ENCODE measurements around the gene TNFRSF13B. TPM values are rescaled to one million over a fixed set of nuclear protein-coding genes. Genes with fewer than 3 reads are reported as not detected.

Gene TNFRSF13B
- total RNA-seq = not detected in 2 replicates
- long read RNA-seq = 0 reads

- Mint-ChIP-seq H3K4me3 (ENCODE audit: low read depth) (no peak within 1 kb of the TSS), H3K9me3 (ENCODE audit: low read depth) (no peaks in the 10 kb centered on the region), H3K27me3 (peaks cover 16% of the 10 kb centered on the region), H3K27ac (peak within 1 kb of the TSS; percentile 34), H3K4me1 (ENCODE audit: low read depth) (no peaks in the 10 kb centered on the region), H3K36me3 (ENCODE audit: insufficient read depth) (no peaks in the 10 kb centered on the region)
- TF ChIP-seq CTCF (IDR thresholded peaks at IDR 0.05; ENCODE audit: unreplicated experiment) = no peak
- no peak for DNase-seq (ENCODE audit: low spot score, unreplicated experiment)
These were observed at the start of gene TNFRSF13B for GRCh38 chr17:16971458-16972338. Gene TNFRSF13B (minus strand): TSS chr17:16972118. CDS start chr17:16972075, 43 bp downstream.

- Mint-ChIP-seq H3K27me3 (no peaks in the 10 kb centered on the region), H3K27ac (peak overlapping the region; percentile 52), H3K4me1 (ENCODE audit: low read depth) (peaks cover 17% of the 10 kb centered on the region), H3K36me3 (ENCODE audit: insufficient read depth) (no peaks in the 10 kb centered on the region), H3K4me3 (ENCODE audit: low read depth) (no peak overlapping the region), H3K9me3 (ENCODE audit: low read depth) (no peaks in the 10 kb centered on the region)
- no peak for TF ChIP-seq CTCF (IDR thresholded peaks at IDR 0.05; ENCODE audit: unreplicated experiment)
- DNase-seq (ENCODE audit: low spot score, unreplicated experiment) = no peak
These were observed 49.4 kb upstream of the TNFRSF13B start for GRCh38 chr17:17021194-17021863.

GRCh38 chr17:17020821-17021193, 48.9 kb upstream of the TNFRSF13B start:
- no peak overlapping the region for H3K27ac Mint-ChIP-seq
- H3K27me3 Mint-ChIP-seq = no peaks in the 10 kb centered on the region
- no peaks in the 10 kb centered on the region for H3K36me3 Mint-ChIP-seq (ENCODE audit: insufficient read depth)

GRCh38 chr17:17019891-17020456, 48.1 kb upstream of the TNFRSF13B start:
- H3K27me3 Mint-ChIP-seq = peaks cover 3% of the 10 kb centered on the region
- H3K4me3 Mint-ChIP-seq (ENCODE audit: low read depth) = no peak overlapping the region
- no peaks in the 10 kb centered on the region for H3K36me3 Mint-ChIP-seq (ENCODE audit: insufficient read depth)
- DNase-seq (ENCODE audit: low spot score, unreplicated experiment) = no peak
- no peaks in the 10 kb centered on the region for H3K9me3 Mint-ChIP-seq (ENCODE audit: low read depth)
- TF ChIP-seq CTCF (IDR thresholded peaks at IDR 0.05; ENCODE audit: unreplicated experiment) = no peak
- peaks cover 17% of the 10 kb centered on the region for H3K4me1 Mint-ChIP-seq (ENCODE audit: low read depth)
- H3K27ac Mint-ChIP-seq = peak overlapping the region; percentile 41

More at GRCh38 chr17:17020821-17021193, 48.9 kb upstream of the TNFRSF13B start:
- Mint-ChIP-seq H3K4me3 (ENCODE audit: low read depth) (no peak overlapping the region), H3K4me1 (ENCODE audit: low read depth) (peaks cover 17% of the 10 kb centered on the region), H3K9me3 (ENCODE audit: low read depth) (no peaks in the 10 kb centered on the region)
- no peak for TF ChIP-seq CTCF (IDR thresholded peaks at IDR 0.05; ENCODE audit: unreplicated experiment)
- no peak for DNase-seq (ENCODE audit: low spot score, unreplicated experiment)

- no peak for DNase-seq (ENCODE audit: low spot score, unreplicated experiment)
- no peak for TF ChIP-seq CTCF (IDR thresholded peaks at IDR 0.05; ENCODE audit: unreplicated experiment)
- no peak overlapping the region for H3K27ac Mint-ChIP-seq
These were observed 47.5 kb upstream of the TNFRSF13B start for GRCh38 chr17:17019430-17019762.

More at GRCh38 chr17:17019430-17019762, 47.5 kb upstream of the TNFRSF13B start:
- Mint-ChIP-seq H3K36me3 (ENCODE audit: insufficient read depth) (no peaks in the 10 kb centered on the region), H3K9me3 (ENCODE audit: low read depth) (no peaks in the 10 kb centered on the region), H3K4me1 (ENCODE audit: low read depth) (peaks cover 17% of the 10 kb centered on the region), H3K27me3 (peaks cover 8% of the 10 kb centered on the region), H3K4me3 (ENCODE audit: low read depth) (no peak overlapping the region)

Measured in progenitor cell of endocrine pancreas (in vitro differentiated cells).